IMR-90 (cell line): ENCODE measurements around the gene UCKL1. TPM values are rescaled to one million over a fixed set of nuclear protein-coding genes. Genes with fewer than 3 reads are reported as not detected.
A peak's percentile ranks its signal among the peaks of the same experiment; 100 is the strongest.

Experiments
- ATAC-seq: fragments of 200-7000 bp; cut with Tn5 transposase; 2 replicates; pipeline ENCODE4 v1.9.1; 2020; ENCODE audit warnings: low read depth, mild to moderate bottlenecking, moderate library complexity
- BruUV-seq: library from RNA; stranded (reverse); fragments of 400-500 nt; replicated peaks from 2 replicates; lab custom pipeline; 2021; lab: Mats Ljungman, UMichigan
- CTCF ChIA-PET: fragments of 300-600 bp; formaldehyde crosslinking; extraction: SDS; loops from one replicate; lab custom pipeline; 2021; ENCODE audit warnings: antibody characterized with exemption; lab: Yijun Ruan, JAX
- POLR2A ChIA-PET: fragments of 300-600 bp; sonication (Branson Sonifier 250); formaldehyde crosslinking; loops from one replicate; lab custom pipeline; 2022; ENCODE audit warnings: antibody characterized with exemption; ENCODE audit not compliant: unreplicated experiment; lab: Charles Lee
- DNase-seq: peaks from one replicate; pipeline ENCODE4 v3.0.0; 2013
- H2AFZ ChIP-seq: replicated peaks from 2 replicates; pipeline ENCODE3; 2013; ENCODE audit warnings: low read length, mild to moderate bottlenecking; ENCODE audit not compliant: poor library complexity
- H2AK5ac ChIP-seq: 2 replicates; pipeline ENCODE4 v1.6.1; 2013; ENCODE audit warnings: low read depth, low read length, inconsistent platforms
- H2AK9ac ChIP-seq: replicated peaks from 2 replicates; pipeline ENCODE3; 2013; ENCODE audit warnings: mild to moderate bottlenecking, low read depth, low read length, moderate library complexity; ENCODE audit not compliant: poor library complexity
- H2BK120ac ChIP-seq: 2 replicates; pipeline ENCODE4 v1.6.1; 2013; ENCODE audit warnings: low read depth, low read length, inconsistent platforms
- H2BK15ac ChIP-seq: 3 replicates; pipeline ENCODE4 v1.6.1; 2013; ENCODE audit warnings: low read depth, low read length, inconsistent platforms
- H2BK20ac ChIP-seq: 2 replicates; pipeline ENCODE4 v1.6.1; 2013; ENCODE audit warnings: low read depth, mild to moderate bottlenecking, inconsistent platforms, low read length, moderate library complexity
- H2BK5ac ChIP-seq: 2 replicates; pipeline ENCODE4 v1.6.1; 2013; ENCODE audit warnings: mild to moderate bottlenecking, low read depth, low read length, inconsistent platforms; ENCODE audit not compliant: poor library complexity, severe bottlenecking
- H3K14ac ChIP-seq: replicated peaks from 2 replicates; pipeline ENCODE4 v1.6.1; 2013; ENCODE audit warnings: low read depth, low read length, inconsistent platforms
- H3K18ac ChIP-seq: 2 replicates; pipeline ENCODE4 v1.6.1; 2013; ENCODE audit warnings: low read depth, low read length, control low read depth
- H3K23ac ChIP-seq: 2 replicates; pipeline ENCODE4 v1.6.1; 2013; ENCODE audit warnings: low read depth, low read length, inconsistent platforms
- H3K27ac ChIP-seq: 2 replicates; pipeline ENCODE4 v1.5.1; 2013; ENCODE audit warnings: mild to moderate bottlenecking, control low read depth, low read length; ENCODE audit not compliant: insufficient read depth
- H3K27me3 ChIP-seq: 2 replicates; pipeline ENCODE4 v1.6.1; 2013; ENCODE audit warnings: low read length; ENCODE audit not compliant: control insufficient read depth, insufficient read depth
- H3K36me3 ChIP-seq: 2 replicates; pipeline ENCODE4 v1.6.1; 2013; ENCODE audit warnings: low read length, mixed read lengths; ENCODE audit not compliant: control insufficient read depth, insufficient read depth
- H3K4ac ChIP-seq: 2 replicates; pipeline ENCODE4 v1.6.1; 2013; ENCODE audit warnings: low read depth, low read length, inconsistent platforms
- H3K4me1 ChIP-seq: 2 replicates; pipeline ENCODE4 v1.6.1; 2013; ENCODE audit warnings: low read length, mixed read lengths; ENCODE audit not compliant: control insufficient read depth, insufficient read depth
- H3K4me2 ChIP-seq: 2 replicates; pipeline ENCODE4 v1.6.1; 2013; ENCODE audit warnings: low read depth, mild to moderate bottlenecking, control low read depth, low read length, moderate library complexity
- H3K4me3 ChIP-seq: 2 replicates; pipeline ENCODE4 v1.5.1; 2013; ENCODE audit warnings: low read depth, mild to moderate bottlenecking, control low read depth, low read length, moderate library complexity; ENCODE audit not compliant: insufficient read depth
- H3K56ac ChIP-seq: 2 replicates; pipeline ENCODE4 v1.6.1; 2013; ENCODE audit warnings: low read length, inconsistent platforms; ENCODE audit not compliant: insufficient read depth; ENCODE audit errors: extremely low read depth
- H3K79me1 ChIP-seq, 2 experiments: 2 replicates each; pipeline ENCODE4 v1.6.1; 2013; ENCODE audit warnings: low read length in 2 of 2, inconsistent platforms in 1 of 2, low read depth in 1 of 2
- H3K9ac ChIP-seq: 2 replicates; pipeline ENCODE4 v1.6.1; 2013; ENCODE audit warnings: low read depth, low read length, control low read depth
- H3K9me1 ChIP-seq: 2 replicates; pipeline ENCODE4 v1.6.1; 2013; ENCODE audit warnings: low read length, inconsistent platforms; ENCODE audit not compliant: insufficient read depth
- H3K9me3 ChIP-seq: 2 replicates; pipeline ENCODE4 v1.6.1; 2013; ENCODE audit warnings: low read length; ENCODE audit not compliant: control insufficient read depth, insufficient read depth
- H4K20me1 ChIP-seq: 2 replicates; pipeline ENCODE4 v1.6.1; 2013; ENCODE audit warnings: low read length, inconsistent platforms; ENCODE audit not compliant: insufficient read depth
- H4K5ac ChIP-seq: 2 replicates; pipeline ENCODE4 v1.6.1; 2013; ENCODE audit warnings: mild to moderate bottlenecking, low read depth, low read length, control low read depth
- H4K8ac ChIP-seq, 2 experiments: 2 replicates each; pipeline ENCODE4 v1.6.1; 2013; ENCODE audit warnings: low read depth in 2 of 2, low read length in 2 of 2, control low read depth in 1 of 2, inconsistent platforms in 1 of 2
- H4K91ac ChIP-seq: 2 replicates; pipeline ENCODE4 v1.6.1; 2013; ENCODE audit warnings: low read depth, low read length, inconsistent platforms; ENCODE audit not compliant: insufficient read depth
- CHD1 ChIP-seq: IDR thresholded peaks from 2 replicates; pipeline ENCODE4 v1.6.1; 2012; ENCODE audit warnings: low read depth, low read length, improper control_type of control experiment
- WGBS, 2 experiments: methylation state at CpG; one replicate each; pipeline versions ENCODE4 v1.1.5 to v1.1.7; 2013; ENCODE audit warnings: missing lambda C conversion rate in 2 of 2; ENCODE audit not compliant: insufficient read length in 1 of 2; ENCODE audit errors: extremely low coverage in 2 of 2; 5-methylcytosine and 5-hydroxymethylcytosine counted together
- dilution Hi-C: fragments of 300-500 bp; cut with HindIII; formaldehyde crosslinking; loops from one replicate; pipeline ENCODE4 v1.14.3; 2018; ENCODE audit warnings: low sequenced_read_pairs; ENCODE audit not compliant: unreplicated experiment
- in situ Hi-C: fragments of 300-500 bp; cut with MboI; formaldehyde crosslinking; loops from 3 replicates; pipeline ENCODE4 v1.14.3; 2019; ENCODE audit warnings: low sequenced_read_pairs, inconsistent platforms, mixed read lengths
- intact Hi-C: fragments of 100-400 bp; cut with micrococcal nuclease; formaldehyde crosslinking; loops from 2 replicates; pipeline ENCODE4 v1.10.0; 2022
- polyA plus RNA-seq, 3 experiments: library from polyadenylated mRNA; depleted of rRNA; stranded (reverse); fragments of >200 nt; gene quantifications; 2 replicates each; pipeline ENCODE4 v1.2.3, GENCODE V29; 2012; ENCODE audit warnings: low replicate concordance in 1 of 3
- total RNA-seq: library from RNA; depleted of rRNA; stranded (reverse); fragments of >200 nt; gene quantifications from 2 replicates; pipeline ENCODE4 v1.2.3, GENCODE V29; 2012

UCKL1 gene
- total and polyA plus RNA-seq, 2 of the 4 experiments (the other 2 are of a cell fraction) = 16.7 to 54.7 TPM

- Histone ChIP-seq H4K5ac (no peak overlapping the region), H3K4me1 (no peaks in the 10 kb centered on the region), H2BK120ac (no peak overlapping the region), H3K36me3 (peaks cover 59% of the 10 kb centered on the region), H4K20me1 (peaks cover 66% of the 10 kb centered on the region), H2AK5ac (no peak overlapping the region), H2BK20ac (no peak overlapping the region), H3K23ac (no peak overlapping the region), H3K4ac (no peak overlapping the region), H3K27me3 (no peaks in the 10 kb centered on the region), H3K27ac (no peak overlapping the region), H2BK15ac (no peak overlapping the region), H3K9me1 (peaks cover 4% of the 10 kb centered on the region; the same call in 1 of the 2 replicates), H3K56ac (no peak overlapping the region), H3K4me2 (no peak overlapping the region), H2BK5ac (no peak overlapping the region), H3K79me1 (peaks cover 27 to 66% of the 10 kb centered on the region in 2 experiments), H2AK9ac (peak overlapping the region; percentile 55), H4K91ac (no peak overlapping the region), H2AFZ (peak overlapping the region; percentile 51), H3K9ac (no peak overlapping the region), H4K8ac (no peak overlapping the region), H3K4me3 (no peak overlapping the region), H3K14ac (no peak overlapping the region), H3K9me3 (no peaks in the 10 kb centered on the region), H3K18ac (no peak overlapping the region)
- ChIA-PET POLR2A (no interaction called here), CTCF (no interaction called here)
- ATAC-seq (no peak), DNase-seq (no peak)
- no TSS peak for BruUV-seq
- in situ Hi-C loops (no loop called here), dilution Hi-C loops (no loop called here), intact Hi-C loops (no loop called here)
- WGBS, 2 experiments = 90% methylated on average over 15 of the region's 23 CpGs; no CpG with 5 or more reads in 1 of the 2 experiments
- no peak for TF ChIP-seq CHD1
These were observed 16.1 kb downstream of the UCKL1 start for GRCh38 chr20:63940071-63940471.
